Body of pancreas (tissue), 4 donors: Measurements from ENCODE around the gene TOMM22. TPM values are rescaled to one million over a fixed set of nuclear protein-coding genes. Genes with fewer than 3 reads are reported as not detected.
A peak's percentile ranks its signal among the peaks of the same experiment; 100 is the strongest.

Experiments
- ATAC-seq: fragments of 150-250 bp; one replicate; pipeline ENCODE4 v1.9.1; 2016
- DNase-seq, 4 donors: peaks; one replicate each; pipeline ENCODE4 v3.0.0-alpha.2; 2019
- H3K27ac ChIP-seq, 4 donors: fragments of 200-600 bp; sonication (generic); 1 replicate in 3 of 4; 2 replicates in 1 of 4; pipeline versions ENCODE4 v1.5.1 to v1.6.1; 2016 to 2019; ENCODE audit warnings: mild to moderate bottlenecking in 1 of 4, mixed read lengths in 1 of 4, moderate library complexity in 1 of 4
- H3K27me3 ChIP-seq, 2 donors: fragments of 200-600 bp; sonication (generic); one replicate each; pipeline ENCODE4 v1.6.0; 2016; ENCODE audit warnings: mild to moderate bottlenecking in 1 of 2
- H3K36me3 ChIP-seq, 2 donors: fragments of 200-600 bp; sonication (generic); replicated peaks in 1 of 2; 2 replicates each; pipeline ENCODE4 v1.5.1; 2016; ENCODE audit warnings: low read depth in 2 of 2; ENCODE audit not compliant: insufficient read depth in 1 of 2
- H3K4me1 ChIP-seq: fragments of 200-600 bp; sonication (generic); one replicate; pipeline ENCODE4 v1.6.0; 2016
- H3K4me3 ChIP-seq, 2 donors: fragments of 200-600 bp; sonication (generic); 1 replicate in 1 of 2; 2 replicates in 1 of 2; pipeline ENCODE4 v1.5.1; 2016 to 2019
- H3K9me3 ChIP-seq, 3 donors: fragments of 200-600 bp; sonication (generic); 1 replicate in 2 of 3; 2 replicates in 1 of 3; pipeline ENCODE4 v1.5.1; 2016
- CTCF ChIP-seq, 7 experiments: fragments of 450-650 bp in 4 of 7; fragments of 200-600 bp in 3 of 7; sonication (generic) in 3 of 7; IDR thresholded peaks; one replicate each; pipeline ENCODE4 v1.5.1; 2016 to 2019; ENCODE audit warnings: antibody characterized with exemption in 7 of 7
- POLR2A ChIP-seq, 3 donors: fragments of 450-650 bp; IDR thresholded peaks; one replicate each; pipeline ENCODE4 v1.6.1; 2016; ENCODE audit warnings: antibody characterized with exemption in 3 of 3, mild to moderate bottlenecking in 2 of 3
- WGBS, 2 donors: methylation state at CpG; one replicate each; pipeline ENCODE4 v1.1.5; 2017; 5-methylcytosine and 5-hydroxymethylcytosine counted together
- intact Hi-C: fragments of 100-400 bp; cut with DNase I; formaldehyde crosslinking; loops from one replicate; pipeline ENCODE4 v1.15.1; 2023
- total RNA-seq, 2 donors: library from RNA; depleted of rRNA; stranded (reverse); fragments of >200 nt; gene quantifications; one replicate each; pipeline ENCODE4 v1.1.0, GENCODE V29; 2016

TOMM22 gene
- total RNA-seq, 2 donors from 2014 or later = 16.6 to 21.4 TPM

DNA sequence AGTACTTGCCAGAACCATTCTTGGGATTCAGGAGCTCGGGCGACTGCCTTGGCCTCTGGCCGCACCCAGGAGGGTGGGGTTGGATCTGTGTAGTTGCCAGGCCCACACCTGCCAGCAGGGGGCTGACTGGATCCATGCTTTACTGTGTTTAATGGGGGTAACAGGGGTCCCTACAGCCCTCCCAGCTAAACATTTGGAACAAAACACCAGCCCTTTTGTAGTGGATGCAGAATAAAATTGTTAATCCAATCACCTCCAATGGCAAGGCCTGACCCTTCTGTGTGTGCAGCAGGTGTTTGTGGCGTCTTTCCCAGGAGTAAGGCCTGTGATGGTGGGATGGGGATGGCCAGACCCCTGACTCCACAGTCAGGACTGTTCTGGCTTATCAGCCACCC, 51.6 kb downstream of the TOMM22 start:
- intact Hi-C loops = no loop called here
- peak; percentile 43 for ATAC-seq
- TF ChIP-seq CTCF (IDR thresholded peaks at IDR 0.05) = peak; percentile 21 to 68 (median 58)
- TF ChIP-seq POLR2A (IDR thresholded peaks at IDR 0.05) = no peak
- 19 to 20% methylated on average over 2 to 4 of the region's 4 CpGs for WGBS, 2 donors
- peaks cover 10 to 42% of the 10 kb centered on the region in 2 donors for H3K36me3 ChIP-seq
- peaks cover 53% of the 10 kb centered on the region for H3K4me1 ChIP-seq
- H3K27me3 ChIP-seq = no peaks in the 10 kb centered on the region
- H3K9me3 ChIP-seq = no peaks in the 10 kb centered on the region
- H3K27ac ChIP-seq = peak overlapping the region; percentile 85 to 94 (median 90)
- H3K4me3 ChIP-seq = no peak overlapping the region
- peak in 3 of 4 donors; percentile 55 to 68 (median 65) for DNase-seq

- DNase-seq (peak; percentile 71 to 90 (median 81)), ATAC-seq (peak; percentile 43)
- no peaks in the 10 kb centered on the region for H3K9me3 ChIP-seq
- TF ChIP-seq POLR2A (IDR thresholded peaks at IDR 0.05) (peak in 1 of 3 donors; percentile 39), CTCF (IDR thresholded peaks at IDR 0.05) (peak in 1 of 7 experiments; percentile 15)
- intact Hi-C loops = no loop called here
- 16 to 27% methylated on average over 5 to 8 of the region's 8 CpGs for WGBS, 2 donors
- H3K36me3 ChIP-seq = peaks cover 10 to 41% of the 10 kb centered on the region in 2 donors
- no peaks in the 10 kb centered on the region for H3K27me3 ChIP-seq
- no peak overlapping the region for H3K4me3 ChIP-seq
- H3K27ac ChIP-seq = peak overlapping the region; percentile 85 to 94 (median 90)
- H3K4me1 ChIP-seq = peaks cover 53% of the 10 kb centered on the region
Measured at GRCh38 chr22:38733724-38734381, 52.1 kb downstream of the TOMM22 start.

- Histone ChIP-seq H3K4me3 (no peak overlapping the region), H3K36me3 (peaks cover 17 to 40% of the 10 kb centered on the region in 2 donors), H3K4me1 (peaks cover 53% of the 10 kb centered on the region), H3K27me3 (no peaks in the 10 kb centered on the region), H3K9me3 (no peaks in the 10 kb centered on the region), H3K27ac (peak overlapping the region; percentile 85 to 94 (median 90))
- ATAC-seq = no peak
- no peak for DNase-seq
- TF ChIP-seq CTCF (IDR thresholded peaks at IDR 0.05) (no peak), POLR2A (IDR thresholded peaks at IDR 0.05) (no peak)
- 84 to 90% methylated on average over 12 to 13 of the region's 13 CpGs for WGBS, 2 donors
- intact Hi-C loops = no loop called here
Measured at GRCh38 chr22:38734421-38735100, 52.8 kb downstream of the TOMM22 start.

Other genes with a start within 250 kb of the TOMM22 start
- gene KCNJ4, start 226.8 kb upstream of the TOMM22 start, total RNA-seq = not detected
- 10 to 100 TPM in 1 of 2 donors, 1 to 10 TPM in 1; 5.6 to 16.3 TPM for gene KDELR3, start 213.9 kb upstream of the TOMM22 start, total RNA-seq
- gene DDX17, start 175.6 kb upstream of the TOMM22 start, total RNA-seq = 100 to 1,000 TPM; 403 to 467 TPM
- under 1 TPM in 1 of 2 donors, not detected in 1; 0.78 TPM for gene DMC1, start 111.8 kb upstream of the TOMM22 start, total RNA-seq
- gene FAM227A, start 25.6 kb upstream of the TOMM22 start, total RNA-seq = 1 to 10 TPM; 1.3 to 3.6 TPM
- gene CBY1, start 25.3 kb upstream of the TOMM22 start, total RNA-seq = 10 to 100 TPM in 1 of 2 donors, 1 to 10 TPM in 1; 8.6 to 16.5 TPM
- gene JOSD1, start 19.0 kb downstream of the TOMM22 start, total RNA-seq = 10 to 100 TPM; 20.4 to 50.3 TPM
- gene GTPBP1, start 24.0 kb downstream of the TOMM22 start, total RNA-seq = 10 to 100 TPM; 34.0 to 53.4 TPM
- 100 to 1,000 TPM; 143 to 166 TPM for gene SUN2, start 74.0 kb downstream of the TOMM22 start, total RNA-seq
- 10 to 100 TPM; 11.4 to 13.8 TPM for gene DNAL4, start 112.2 kb downstream of the TOMM22 start, total RNA-seq
- gene NPTXR, start 162.1 kb downstream of the TOMM22 start, total RNA-seq = 10 to 100 TPM in 1 of 2 donors, 1 to 10 TPM in 1; 6.0 to 10.5 TPM
- gene CBX6, start 190.3 kb downstream of the TOMM22 start, total RNA-seq = 10 to 100 TPM; 32.7 to 45.2 TPM